Right renal pelvis (tissue), 4 donors: ENCODE data around the gene KIF17. TPM values are rescaled to one million over a fixed set of nuclear protein-coding genes. Genes with fewer than 3 reads are reported as not detected.

ENCODE experiments used
- DNase-seq, 4 donors: peaks; one replicate each; pipeline ENCODE4 v3.0.0-alpha.2; 2013; ENCODE audit warnings: low read depth in 4 of 4, low spot score in 3 of 4, missing footprints in 1 of 4
- polyA plus RNA-seq, 4 donors: library from polyadenylated mRNA; unstranded; fragments of 120-200 nt; gene quantifications; one replicate each; pipeline ENCODE4 v1.2.1, GENCODE V29; 2013; ENCODE audit not compliant: insufficient read length in 4 of 4

KIF17 gene
- polyA plus RNA-seq, 4 donors: 2.1 to 5.6 (median 4.9) TPM

- peak; percentile 56 to 65 (median 64) for DNase-seq
Measured at GRCh38 chr1:20633190-20634064, 84.4 kb downstream of the KIF17 start, which contains the start of gene PINK1. PINK1 (plus strand) TSS chr1:20633458; CDS start chr1:20633549, 91 bp downstream.

DNA sequence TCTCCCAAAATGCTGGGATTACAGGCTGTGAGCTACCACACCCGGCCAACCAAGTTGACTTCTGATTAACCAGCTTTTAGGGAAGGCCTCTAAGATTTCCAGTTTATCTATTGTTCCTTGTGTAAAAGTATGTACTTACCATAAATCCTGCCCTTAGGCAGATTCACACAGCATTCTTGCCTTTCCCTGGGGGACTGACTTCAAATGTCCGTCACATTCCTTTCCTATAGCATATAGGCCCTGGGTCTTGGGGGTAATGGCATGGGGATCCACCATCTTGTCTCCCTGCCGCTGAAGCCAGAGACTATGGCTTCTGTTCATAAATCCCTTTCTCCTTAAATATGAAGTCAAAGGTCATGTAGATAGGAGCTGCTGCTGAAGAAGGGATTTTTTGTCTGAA, 85.4 kb downstream of the KIF17 start:
- DNase-seq: no peak

GRCh38 chr1:20630729-20631128, 87.1 kb downstream of the KIF17 start:
- DNase-seq: no peak

DNA sequence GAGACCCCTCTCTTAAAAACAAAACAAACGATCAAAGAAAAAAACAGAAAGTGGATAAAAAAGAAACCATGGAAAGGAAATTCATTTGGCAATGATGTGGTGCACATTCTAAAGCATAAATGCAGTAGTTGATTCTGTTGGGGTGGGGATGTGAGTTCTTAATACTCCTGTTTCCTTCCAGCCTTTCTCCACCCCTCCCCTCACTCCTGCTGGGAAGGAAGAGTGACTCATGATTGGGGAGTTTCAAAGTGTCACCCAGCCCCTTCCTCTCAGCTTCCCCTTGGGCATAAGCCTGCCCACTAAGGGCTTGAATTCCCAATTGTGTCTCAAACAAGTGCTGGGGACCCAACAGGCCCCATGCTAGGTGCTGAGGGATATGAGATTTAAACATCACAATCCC, 91.3 kb downstream of the KIF17 start:
- no peak for DNase-seq

GRCh38 chr1:20626098-20626427, 91.7 kb downstream of the KIF17 start:
- DNase-seq: no peak

DNA sequence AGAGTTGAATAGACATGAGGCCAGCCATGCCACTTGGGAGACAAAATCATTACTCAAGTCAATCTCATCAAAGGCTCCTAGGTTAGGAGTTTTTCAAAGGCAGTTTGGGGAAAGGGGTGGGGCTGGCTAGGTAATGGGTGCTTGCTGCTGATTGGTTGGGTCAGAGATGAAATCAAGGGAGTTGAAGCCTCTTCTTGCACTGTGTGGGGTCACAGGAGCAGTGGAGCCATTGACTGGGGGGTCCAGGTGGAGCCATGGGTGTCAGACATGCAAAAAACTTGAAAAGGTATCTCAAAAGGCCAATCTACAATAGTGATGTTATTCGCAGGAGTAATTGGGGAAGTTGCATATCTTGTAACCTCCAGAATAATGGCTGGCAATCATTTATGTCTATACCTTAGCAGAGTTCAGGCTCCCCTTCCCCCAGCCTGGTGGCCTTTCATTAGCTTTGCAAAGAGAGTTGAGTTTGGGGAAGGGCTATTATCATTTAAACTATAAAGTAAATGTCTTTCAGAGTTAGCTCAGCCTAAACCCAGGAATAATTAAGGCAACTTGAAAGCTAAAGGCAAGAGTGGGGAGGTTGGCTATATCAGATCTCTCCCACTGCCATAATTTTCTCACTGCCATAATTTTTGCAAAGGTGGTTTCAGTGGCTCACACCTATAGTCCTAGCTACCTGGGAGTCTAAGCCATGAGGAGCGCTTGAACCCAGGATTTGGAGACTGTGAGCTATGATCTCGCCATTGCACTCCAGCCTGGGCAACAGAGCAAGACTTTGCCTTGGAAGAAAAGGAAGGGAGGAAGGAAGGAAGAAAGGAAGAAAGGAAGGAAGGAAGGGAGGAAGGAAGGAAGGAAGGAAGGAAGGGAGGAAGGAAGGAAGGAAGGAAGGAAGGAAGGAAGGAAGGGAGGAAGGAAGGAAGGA, 92.4 kb downstream of the KIF17 start:
- DNase-seq: no peak

- DNase-seq: no peak
Measured at GRCh38 chr1:20624709-20625108, 93.1 kb downstream of the KIF17 start.

DNA sequence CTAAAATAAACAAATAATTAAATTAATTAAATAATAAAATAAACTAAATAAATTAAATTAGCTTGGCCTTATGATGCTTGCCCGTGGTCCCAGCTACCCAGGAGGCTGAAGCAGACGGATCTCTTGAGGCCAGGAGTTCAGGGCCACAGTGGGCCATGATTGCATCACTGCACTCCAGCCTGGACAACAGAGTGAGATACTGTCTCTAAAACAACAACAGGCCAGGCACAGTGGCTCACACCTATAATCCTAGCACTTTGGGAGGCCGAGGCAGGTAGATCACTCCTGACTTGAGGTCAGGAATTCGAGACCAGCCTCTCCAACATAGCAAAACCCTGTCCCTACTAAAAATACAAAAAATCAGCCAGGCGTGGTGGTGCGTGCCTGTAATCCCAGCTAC, 96.8 kb downstream of the KIF17 start:
- DNase-seq: no peak

DNA sequence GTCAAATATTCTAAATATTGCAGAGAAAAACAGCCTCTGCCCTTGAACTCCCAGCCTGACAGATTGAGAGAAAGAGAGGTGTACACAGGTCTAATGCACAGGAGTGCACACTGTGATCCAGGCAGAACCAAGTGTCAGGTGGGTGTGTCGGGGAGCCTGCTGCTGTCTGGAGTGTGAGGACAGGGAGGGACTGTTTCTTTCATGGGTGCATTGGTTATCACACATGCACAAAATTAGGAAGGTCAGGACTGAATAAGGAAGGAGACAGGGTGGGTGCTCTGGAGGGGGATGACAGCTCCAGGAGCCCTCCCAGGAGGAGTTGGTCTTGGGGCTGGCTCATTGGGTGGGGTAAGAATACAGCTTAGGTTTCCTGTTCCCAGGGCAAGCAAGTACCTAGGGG, 97.8 kb downstream of the KIF17 start:
- no peak for DNase-seq

DNA sequence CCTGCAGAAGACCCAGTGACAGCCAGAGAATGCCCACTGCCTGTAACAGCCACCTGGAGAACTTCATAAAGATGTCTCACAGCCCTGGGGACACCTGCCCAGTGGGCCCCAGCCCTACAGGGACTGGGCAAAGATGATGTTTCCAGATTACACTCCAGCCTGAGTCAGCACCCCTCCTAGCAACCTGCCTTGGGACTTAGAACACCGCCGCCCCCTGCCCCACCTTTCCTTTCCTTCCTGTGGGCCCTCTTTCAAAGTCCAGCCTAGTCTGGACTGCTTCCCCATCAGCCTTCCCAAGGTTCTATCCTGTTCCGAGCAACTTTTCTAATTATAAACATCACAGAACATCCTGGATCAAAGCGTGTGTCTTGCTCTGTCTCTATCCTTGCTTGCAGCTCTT, 99.3 kb downstream of the KIF17 start:
- DNase-seq: no peak

GRCh38 chr1:20616847-20617487, 100.8 kb downstream of the KIF17 start:
- no peak for DNase-seq

- no peak for DNase-seq
Measured at GRCh38 chr1:20615946-20616846, 101.6 kb downstream of the KIF17 start.

DNA sequence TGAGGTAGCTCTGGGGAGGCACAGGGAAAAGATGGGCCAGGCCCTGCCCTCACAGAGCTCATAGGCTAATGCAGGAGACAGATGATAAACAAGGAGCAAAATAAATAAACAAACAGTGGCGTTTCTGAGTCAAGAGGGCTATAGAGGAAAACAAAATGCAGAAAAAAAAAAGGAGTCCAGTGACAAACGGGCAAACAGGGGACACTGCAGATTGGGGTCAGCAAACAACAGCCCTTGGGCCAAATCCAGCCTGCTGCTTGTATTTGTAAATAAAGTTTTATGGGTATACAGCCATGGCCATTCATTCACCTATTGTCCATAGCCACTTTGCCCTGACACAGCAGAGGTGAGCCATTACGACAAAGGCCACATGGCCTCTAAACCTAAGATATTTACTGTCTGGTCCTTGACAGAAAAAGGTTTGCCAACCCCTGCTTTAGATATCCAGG, 103.7 kb downstream of the KIF17 start:
- DNase-seq: no peak

Other genes starting within 250 kb of the KIF17 start
- gene CAMK2N1, start 231.8 kb downstream of the KIF17 start, polyA plus RNA-seq: 10 to 100 TPM; 80.8 to 93.1 (median 85.1) TPM
- gene MUL1, start 209.9 kb downstream of the KIF17 start, polyA plus RNA-seq: 10 to 100 TPM; 35.8 to 39.9 (median 37.9) TPM
- gene FAM43B, start 165.4 kb downstream of the KIF17 start, polyA plus RNA-seq: 1 to 10 TPM; 1.2 to 1.9 (median 1.5) TPM
- 1 to 10 TPM; 5.4 to 6.8 (median 6.6) TPM for gene CDA, start 128.9 kb downstream of the KIF17 start, polyA plus RNA-seq
- 10 to 100 TPM; 69.1 to 76.9 (median 73.5) TPM for gene PINK1, start 84.5 kb downstream of the KIF17 start, polyA plus RNA-seq
- 100 to 1,000 TPM; 217 to 254 (median 232) TPM for gene DDOST, start 56.6 kb downstream of the KIF17 start, polyA plus RNA-seq
- gene SH2D5, start 14.7 kb upstream of the KIF17 start, polyA plus RNA-seq: 1 to 10 TPM in 3 of 4 donors, under 1 TPM in 1; 0.80 to 1.4 (median 1.1) TPM
- gene HP1BP3, start 69.3 kb upstream of the KIF17 start, polyA plus RNA-seq: 100 to 1,000 TPM; 246 to 289 (median 277) TPM